CD4-positive, alpha-beta T cell treated with Interleukin-10 for 1 hour (primary cell): ENCODE measurements around the gene OR5D14.

Experiments used
- DNase-seq: peaks from one replicate; pipeline ENCODE4 v3.0.0-alpha.2; 2020

Gene OR5D14

GRCh38 chr11:55795256-55795655 is at the start of gene OR5D14:
TSS of gene OR5D14 (plus strand) at chr11:55795556. CDS start at chr11:55795556, 0 bp downstream.
- no peak for DNase-seq

- no peak for DNase-seq
These were observed 22.2 kb upstream of the OR5D14 start, which contains the start of gene OR5D13 for GRCh38 chr11:55773138-55773537. TSS of gene OR5D13 (plus strand) at chr11:55773438. CDS start at chr11:55773438, 0 bp downstream.

- no peak for DNase-seq
These were observed 3.8 kb upstream of the OR5D14 start for GRCh38 chr11:55791606-55792005.

GRCh38 chr11:55793321-55793720 is 2.0 kb upstream of the OR5D14 start:
- DNase-seq: no peak

GRCh38 chr11:55806248-55806647 is 10.9 kb downstream of the OR5D14 start:
- DNase-seq: no peak

GRCh38 chr11:55811067-55811466 is 15.7 kb downstream of the OR5D14 start, which contains the start of gene OR5L1:
TSS of gene OR5L1 (plus strand) at chr11:55811367. CDS start at chr11:55811467, 100 bp downstream.
- DNase-seq: no peak

DNA sequence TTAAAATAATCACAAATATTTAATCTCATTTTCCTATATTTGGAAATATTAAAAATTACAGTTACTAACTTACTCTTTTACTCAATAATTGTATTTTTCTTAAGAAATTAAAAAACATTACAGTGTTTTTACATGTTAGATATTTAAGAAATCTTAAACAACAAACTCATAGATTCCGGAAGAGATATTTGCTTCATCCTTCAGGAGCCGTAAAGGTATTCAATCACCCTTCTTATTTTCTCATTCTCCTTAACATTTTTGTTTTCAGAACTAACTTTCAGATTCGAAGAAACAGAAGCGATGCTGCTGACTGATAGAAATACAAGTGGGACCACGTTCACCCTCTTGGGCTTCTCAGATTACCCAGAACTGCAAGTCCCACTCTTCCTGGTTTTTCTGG is 24.0 kb downstream of the OR5D14 start, which contains the start of gene OR5D18:
OR5D18 (plus strand) TSS at position 301 of the 400 bp plus-strand sequence; CDS start at position 301, 0 bp downstream.
- no peak for DNase-seq

DNA sequence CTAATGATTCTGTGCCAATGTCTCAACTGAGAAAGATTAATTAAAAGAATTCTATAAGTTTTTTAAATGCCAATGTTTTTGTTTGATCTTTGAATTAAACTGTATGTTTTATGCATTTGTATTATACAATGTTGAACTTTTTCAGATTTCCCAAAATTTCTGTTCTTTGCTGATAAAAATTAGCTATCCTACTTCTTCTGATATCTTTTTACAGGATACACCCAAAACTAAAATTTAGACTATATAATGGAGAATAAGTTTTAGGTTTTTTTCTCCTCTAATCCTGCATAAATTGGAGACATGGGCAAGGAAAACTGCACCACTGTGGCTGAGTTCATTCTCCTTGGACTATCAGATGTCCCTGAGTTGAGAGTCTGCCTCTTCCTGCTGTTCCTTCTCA is 31.6 kb downstream of the OR5D14 start, which contains the start of gene OR5L2:
OR5L2 (plus strand) TSS at position 301 of the 400 bp plus-strand sequence; CDS start at position 301, 0 bp downstream.
- DNase-seq: no peak

DNA sequence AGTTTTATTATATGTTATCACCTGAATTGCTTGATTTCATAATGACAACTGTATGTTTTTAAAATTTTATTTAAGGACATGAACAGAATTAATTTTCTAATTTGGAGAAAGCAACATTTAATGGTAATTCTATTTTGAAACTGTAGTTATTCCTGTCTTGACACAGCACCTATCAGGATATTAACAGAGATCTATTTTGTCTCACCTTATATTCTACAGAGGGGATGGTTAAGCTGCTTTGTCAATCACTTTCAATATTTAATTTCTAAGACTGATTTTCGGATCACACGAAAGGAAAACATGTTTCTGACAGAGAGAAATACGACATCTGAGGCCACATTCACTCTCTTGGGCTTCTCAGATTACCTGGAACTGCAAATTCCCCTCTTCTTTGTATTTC is 43.1 kb downstream of the OR5D14 start, which contains the start of gene OR5D16:
OR5D16 (plus strand) TSS at position 301 of the 400 bp plus-strand sequence; CDS start at position 301, 0 bp downstream.
- DNase-seq: no peak
